Lung (tissue), 12 donors: Measurements from ENCODE around the gene NKG7. TPM values are rescaled to one million over a fixed set of nuclear protein-coding genes. Genes with fewer than 3 reads are reported as not detected.

Source experiments
- ATAC-seq: fragments of 200-7000 bp; cut with Tn5 transposase; one replicate; pipeline ENCODE4 v1.9.1; 2020; ENCODE audit warnings: moderate number of reproducible peaks; ENCODE audit not compliant: insufficient read depth, low FRiP score
- DNase-seq, 3 donors: peaks; one replicate each; pipeline ENCODE4 v3.0.0-alpha.2; 2013 to 2017
- H3K27ac ChIP-seq, 2 donors: one replicate each; pipeline ENCODE4 v1.5.1; 2013; ENCODE audit warnings: mild to moderate bottlenecking in 2 of 2, moderate library complexity in 2 of 2, control low read depth in 1 of 2, inconsistent platforms in 1 of 2, low read depth in 1 of 2, low read length in 1 of 2
- H3K27me3 ChIP-seq, 3 donors: one replicate each; pipeline ENCODE4 v1.5.1; 2013; ENCODE audit warnings: low read length in 2 of 3; ENCODE audit not compliant: control insufficient read depth in 3 of 3, insufficient read depth in 3 of 3
- H3K36me3 ChIP-seq, 4 donors: one replicate each; pipeline ENCODE4 v1.5.1; 2013; ENCODE audit warnings: low read length in 4 of 4, mild to moderate bottlenecking in 1 of 4, moderate library complexity in 1 of 4; ENCODE audit not compliant: control insufficient read depth in 4 of 4, insufficient read depth in 4 of 4
- H3K4me1 ChIP-seq, 5 donors: one replicate each; pipeline ENCODE4 v1.5.1; 2013; ENCODE audit warnings: low read length in 5 of 5, mild to moderate bottlenecking in 2 of 5, moderate library complexity in 1 of 5; ENCODE audit not compliant: control insufficient read depth in 5 of 5, insufficient read depth in 5 of 5
- H3K4me3 ChIP-seq: one replicate; pipeline ENCODE4 v1.5.1; 2013; ENCODE audit warnings: mild to moderate bottlenecking, control low read depth, moderate library complexity
- H3K9ac ChIP-seq, 2 donors: one replicate each; pipeline ENCODE4 v1.5.1; 2013; ENCODE audit warnings: low read length in 2 of 2, control low read depth in 1 of 2; ENCODE audit not compliant: insufficient read depth in 1 of 2
- H3K9me3 ChIP-seq, 4 donors: one replicate each; pipeline ENCODE4 v1.5.1; 2013; ENCODE audit warnings: low read length in 3 of 4, mild to moderate bottlenecking in 1 of 4, moderate library complexity in 1 of 4; ENCODE audit not compliant: control insufficient read depth in 4 of 4, insufficient read depth in 3 of 4
- WGBS, 2 donors: extraction: QIAGEN DNeasy Blood & Tissue Kit; methylation state at CpG; one replicate each; pipeline ENCODE4 v1.1.7; 2013; 5-methylcytosine and 5-hydroxymethylcytosine counted together
- polyA plus RNA-seq, 2 donors: library from polyadenylated mRNA; stranded (reverse); fragments of 200-250 nt; gene quantifications; one replicate each; pipeline ENCODE4 v1.2.1, GENCODE V29; 2013
- total RNA-seq, 2 donors: library from RNA; depleted of rRNA in 1 of 2; stranded (reverse); fragments of >200 nt in 1 of 2; gene quantifications; one replicate each; pipeline ENCODE4 v1.2.1, GENCODE V29; 2014 to 2021
- TF ChIP-seq, protein P1 (sequence below): IDR thresholded peaks from 2 replicates; pipeline ENCODE4 v1.5.1; 2012; ENCODE audit warnings: mild to moderate bottlenecking; ENCODE audit errors: control extremely low read depth, extremely low read depth
- donor health status: control.
- donor health status: control.
- donor health status: Bipolar disorder and iron deficiency.
- donor health status: healthy.
- donor health status: DM: yes; HTN: yes; CAD: no.

The NKG7 gene
- total and polyA plus RNA-seq, 4 donors, result 12.7 to 328 (median 14.8) TPM

DNA sequence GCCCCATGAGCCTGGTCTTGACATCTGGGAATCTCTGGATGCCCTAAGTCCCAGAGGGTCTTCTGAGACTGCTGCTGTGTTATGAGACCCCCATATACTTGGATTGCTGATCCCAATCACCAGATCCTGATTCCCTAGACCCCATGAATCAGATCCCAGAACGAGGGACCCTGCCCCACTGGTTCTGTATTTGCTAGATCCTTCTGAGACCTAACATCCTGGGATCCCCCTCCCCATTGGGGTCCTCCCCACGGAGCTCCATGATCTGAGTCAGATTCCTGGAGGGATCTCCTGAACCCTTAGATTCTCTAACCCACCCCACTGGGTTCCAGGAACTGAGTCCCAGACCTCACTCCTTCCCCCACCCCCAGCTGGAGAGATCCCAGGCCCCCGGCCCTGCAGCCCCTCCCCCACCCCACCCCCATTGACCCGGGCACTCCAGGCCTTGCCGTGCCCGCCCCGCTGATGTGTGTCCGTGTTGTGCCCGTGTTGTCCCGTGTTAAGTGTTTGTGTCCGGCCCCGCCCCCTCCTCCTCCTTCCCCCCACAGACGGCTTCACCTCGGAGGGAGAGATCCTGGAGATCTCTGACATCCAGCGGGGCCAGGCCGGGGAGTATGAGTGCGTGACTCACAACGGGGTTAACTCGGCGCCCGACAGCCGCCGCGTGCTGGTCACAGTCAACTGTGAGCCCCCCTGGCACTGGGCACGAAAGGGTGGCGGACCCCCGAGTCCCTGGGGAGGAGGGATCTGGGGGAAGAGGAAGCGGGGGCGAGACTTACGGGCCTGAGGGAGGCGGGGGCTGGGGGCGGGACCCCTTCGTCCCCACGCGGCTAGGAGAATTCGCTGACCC lies 46.0 kb downstream of the NKG7 start:
- Histone ChIP-seq H3K27ac (no peak overlapping the region), H3K4me1 (peaks cover 0 to 5% (median 0%) of the 10 kb centered on the region in 5 donors), H3K9me3 (peaks cover 0 to 2% (median 0%) of the 10 kb centered on the region in 4 donors), H3K9ac (no peak overlapping the region), H3K36me3 (no peaks in the 10 kb centered on the region), H3K4me3 (no peak overlapping the region), H3K27me3 (peaks cover 0 to 32% (median 10%) of the 10 kb centered on the region in 3 donors)
- DNase-seq, result no peak
- no peak for ATAC-seq
- 17 to 22% methylated on average over 34 to 36 of the region's 36 CpGs for WGBS, 2 donors
- TF ChIP-seq, protein P1, sequence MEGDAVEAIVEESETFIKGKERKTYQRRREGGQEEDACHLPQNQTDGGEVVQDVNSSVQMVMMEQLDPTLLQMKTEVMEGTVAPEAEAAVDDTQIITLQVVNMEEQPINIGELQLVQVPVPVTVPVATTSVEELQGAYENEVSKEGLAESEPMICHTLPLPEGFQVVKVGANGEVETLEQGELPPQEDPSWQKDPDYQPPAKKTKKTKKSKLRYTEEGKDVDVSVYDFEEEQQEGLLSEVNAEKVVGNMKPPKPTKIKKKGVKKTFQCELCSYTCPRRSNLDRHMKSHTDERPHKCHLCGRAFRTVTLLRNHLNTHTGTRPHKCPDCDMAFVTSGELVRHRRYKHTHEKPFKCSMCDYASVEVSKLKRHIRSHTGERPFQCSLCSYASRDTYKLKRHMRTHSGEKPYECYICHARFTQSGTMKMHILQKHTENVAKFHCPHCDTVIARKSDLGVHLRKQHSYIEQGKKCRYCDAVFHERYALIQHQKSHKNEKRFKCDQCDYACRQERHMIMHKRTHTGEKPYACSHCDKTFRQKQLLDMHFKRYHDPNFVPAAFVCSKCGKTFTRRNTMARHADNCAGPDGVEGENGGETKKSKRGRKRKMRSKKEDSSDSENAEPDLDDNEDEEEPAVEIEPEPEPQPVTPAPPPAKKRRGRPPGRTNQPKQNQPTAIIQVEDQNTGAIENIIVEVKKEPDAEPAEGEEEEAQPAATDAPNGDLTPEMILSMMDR, result no peak

DNA sequence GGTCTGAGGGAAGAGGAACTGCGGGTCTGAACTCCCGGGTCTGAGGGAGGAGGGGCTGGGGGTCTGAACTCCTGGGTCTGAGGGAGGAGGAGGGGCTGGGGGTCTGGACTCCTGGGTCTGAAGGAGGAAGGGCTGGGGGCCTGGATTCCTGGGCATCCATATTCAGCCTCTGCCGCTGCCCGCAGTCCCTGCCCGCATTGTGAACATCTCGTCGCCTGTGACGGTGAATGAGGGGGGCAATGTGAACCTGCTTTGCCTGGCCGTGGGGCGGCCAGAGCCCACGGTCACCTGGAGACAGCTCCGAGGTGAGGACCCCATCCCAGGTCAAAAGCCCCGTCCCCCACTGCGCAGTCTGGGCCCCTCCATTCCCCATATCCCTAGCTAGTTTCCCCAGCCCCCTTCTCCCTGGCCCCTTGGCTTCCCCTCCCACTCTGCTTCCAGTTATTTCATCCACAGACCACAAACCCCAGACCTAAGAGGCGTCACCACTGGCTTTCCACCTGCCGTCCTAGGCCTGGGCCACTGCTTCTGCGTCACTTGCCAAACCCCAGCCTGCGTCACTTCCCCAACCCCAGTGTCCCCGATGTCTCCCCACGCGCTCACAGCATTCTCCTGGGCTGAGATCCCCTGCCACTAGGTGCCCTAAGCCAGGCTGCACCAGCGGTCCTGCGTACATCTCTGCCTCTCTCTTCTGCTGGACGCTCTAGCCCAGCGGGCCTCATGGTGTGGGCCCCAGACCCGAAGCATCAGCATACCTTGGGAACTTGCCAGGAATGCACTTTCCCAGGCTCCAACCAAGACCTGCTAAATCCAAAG lies 47.1 kb downstream of the NKG7 start:
- DNase-seq, result no peak
- 70% methylated on average over 26 of the region's 26 CpGs for WGBS, 2 donors
- peaks cover 0 to 39% (median 10%) of the 10 kb centered on the region in 3 donors for H3K27me3 ChIP-seq
- no peak overlapping the region for H3K27ac ChIP-seq
- H3K9me3 ChIP-seq, result no peaks in the 10 kb centered on the region
- H3K4me3 ChIP-seq, result no peak overlapping the region
- H3K9ac ChIP-seq, result no peak overlapping the region
- H3K36me3 ChIP-seq, result no peaks in the 10 kb centered on the region
- TF ChIP-seq, protein P1, result no peak
- ATAC-seq, result no peak
- peaks cover 0 to 10% (median 0%) of the 10 kb centered on the region in 5 donors for H3K4me1 ChIP-seq

DNA sequence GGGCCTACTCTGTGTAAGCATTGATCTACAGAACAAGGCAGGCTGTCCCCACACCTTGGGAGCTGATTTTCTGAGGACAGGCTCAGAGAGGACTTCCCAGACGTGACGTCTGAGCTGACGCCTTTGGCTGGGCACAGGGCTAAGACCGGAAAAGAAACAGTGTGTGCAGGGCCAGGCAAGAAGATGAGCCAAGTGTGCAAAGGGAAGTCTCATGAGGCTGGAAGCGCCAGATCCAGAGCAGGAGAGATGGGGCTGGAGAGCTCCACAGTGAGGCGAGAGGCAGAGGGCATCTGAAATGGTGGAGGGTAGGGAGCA lies 48.3 kb downstream of the NKG7 start:
- peaks cover 0 to 39% (median 10%) of the 10 kb centered on the region in 3 donors for H3K27me3 ChIP-seq
- TF ChIP-seq, protein P1, result no peak
- H3K4me3 ChIP-seq, result no peak overlapping the region
- no peak for DNase-seq
- no peaks in the 10 kb centered on the region for H3K36me3 ChIP-seq
- no peak overlapping the region for H3K9ac ChIP-seq
- H3K9me3 ChIP-seq, result peaks cover 0 to 3% (median 0%) of the 10 kb centered on the region in 4 donors
- WGBS, 2 donors, result 68 to 71% methylated on average over 6 of the region's 6 CpGs
- no peak overlapping the region for H3K27ac ChIP-seq
- ATAC-seq, result no peak
- peaks cover 0 to 16% (median 0%) of the 10 kb centered on the region in 5 donors for H3K4me1 ChIP-seq
